Activated CD8-positive, alpha-beta memory T cell treated with anti-CD3 and anti-CD28 coated beads for 48 hours (primary cell): ENCODE measurements around the gene SPDYA.

ENCODE experiments used
- DNase-seq, 3 experiments: peaks; one replicate each; pipeline ENCODE4 v3.0.0-alpha.2; 2020; ENCODE audit warnings: low read depth in 2 of 3, low spot score in 2 of 3

Gene SPDYA

DNA sequence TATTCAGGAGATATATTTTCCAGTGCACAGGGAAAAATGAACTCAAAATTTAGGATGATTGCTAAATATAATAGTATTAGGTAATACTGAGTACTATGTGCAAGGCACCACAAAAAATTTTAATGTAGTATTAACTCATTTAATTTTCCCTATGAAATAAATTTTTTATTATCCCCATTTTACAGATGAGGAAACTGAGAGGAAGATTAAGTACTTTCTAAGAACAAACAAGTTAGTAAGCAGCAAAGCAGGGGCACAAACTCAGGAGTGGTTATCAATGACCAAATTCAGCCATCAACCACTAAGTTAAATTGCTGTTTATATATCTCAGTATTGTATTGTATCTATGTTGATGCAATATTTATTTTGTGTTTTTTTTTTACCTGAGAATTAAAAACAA is 14.2 kb downstream of the SPDYA start:
- DNase-seq, result no peak

DNA sequence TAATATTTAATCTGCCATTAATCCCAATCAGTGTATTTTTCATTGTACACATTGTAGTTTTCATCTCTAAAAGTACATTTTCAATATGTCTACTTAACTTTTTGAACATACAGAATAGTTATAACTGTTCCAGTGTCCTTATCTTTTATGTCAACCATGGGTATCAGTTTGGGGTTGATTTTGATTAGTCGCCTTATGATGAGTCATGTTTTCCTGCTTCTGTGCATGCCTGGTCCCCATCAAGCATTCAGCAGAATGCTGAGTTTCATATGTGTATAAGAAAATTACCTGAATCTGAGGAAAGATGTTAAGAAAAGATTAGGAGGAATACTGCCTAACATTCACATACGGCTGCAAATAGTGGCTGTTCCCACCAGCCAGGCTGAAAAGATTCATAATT is 17.7 kb downstream of the SPDYA start:
- no peak for DNase-seq

DNA sequence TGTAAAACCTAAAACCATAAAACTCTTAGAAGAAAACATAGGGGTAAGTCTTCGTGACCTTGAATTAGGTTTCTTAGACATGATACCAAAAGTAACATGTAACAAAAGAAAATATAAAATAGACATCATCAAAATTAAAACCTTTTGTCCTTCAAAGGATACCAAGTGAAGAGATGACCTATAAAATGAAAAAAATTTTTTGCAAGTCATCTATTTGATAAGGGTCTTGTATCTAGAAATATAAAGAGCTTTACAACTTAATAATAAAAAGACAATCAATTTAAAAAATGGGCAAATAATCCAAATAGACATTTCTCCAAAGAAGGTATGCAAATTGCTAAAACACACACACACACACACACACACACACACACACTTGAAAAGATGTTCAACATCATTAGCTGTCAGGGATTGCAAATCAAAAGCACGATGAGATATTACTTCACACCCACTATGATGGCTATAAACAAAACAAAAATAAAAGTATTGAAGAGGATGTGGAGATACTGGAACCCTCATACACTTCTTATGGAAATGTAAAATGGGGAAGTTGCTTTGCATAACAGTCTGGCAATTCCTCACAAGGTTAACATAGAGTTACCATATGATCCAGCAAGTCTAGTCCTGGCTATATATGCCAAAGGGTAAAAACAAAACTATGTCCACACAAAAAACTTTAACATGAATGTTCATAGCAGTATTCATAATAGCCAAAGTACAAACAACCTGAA is 23.3 kb downstream of the SPDYA start:
- no peak for DNase-seq

DNA sequence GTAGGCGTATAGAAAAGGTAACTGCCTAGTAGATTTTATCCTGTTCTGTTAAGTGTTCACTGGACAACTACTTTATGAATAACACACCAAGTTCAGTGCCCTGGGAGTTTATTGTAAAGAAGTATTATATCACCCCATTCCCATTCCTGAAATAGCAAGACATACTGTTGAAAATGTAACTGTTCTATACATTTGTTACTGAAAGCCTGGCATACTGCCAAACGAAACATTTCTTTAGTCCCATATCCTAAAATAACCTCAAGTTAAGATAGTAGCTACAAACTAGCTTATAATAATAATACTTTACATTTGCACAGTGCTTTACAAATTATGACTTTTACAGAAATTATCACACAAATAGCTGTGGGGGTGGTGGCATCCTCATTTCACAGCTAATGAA is 25.1 kb downstream of the SPDYA start:
- no peak for DNase-seq

DNA sequence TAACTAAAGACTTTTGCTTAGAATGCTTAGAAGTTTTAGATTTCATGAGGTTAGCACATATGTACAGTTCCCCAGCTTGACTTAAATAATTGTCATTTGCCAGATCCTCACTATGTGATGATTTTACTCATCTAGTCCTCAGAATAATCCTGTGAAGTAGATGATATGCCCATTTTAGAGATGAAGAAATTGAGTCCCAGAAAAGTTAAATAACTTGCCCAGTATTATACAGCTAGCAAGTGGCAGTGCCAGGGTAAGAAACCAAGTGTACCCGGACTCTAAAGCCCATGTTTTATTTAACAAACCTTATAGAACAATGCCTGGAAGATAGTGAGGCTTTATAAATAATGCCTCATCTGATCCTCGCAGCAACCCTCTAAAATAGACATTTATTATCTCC is 28.3 kb downstream of the SPDYA start:
- DNase-seq, result no peak

DNA sequence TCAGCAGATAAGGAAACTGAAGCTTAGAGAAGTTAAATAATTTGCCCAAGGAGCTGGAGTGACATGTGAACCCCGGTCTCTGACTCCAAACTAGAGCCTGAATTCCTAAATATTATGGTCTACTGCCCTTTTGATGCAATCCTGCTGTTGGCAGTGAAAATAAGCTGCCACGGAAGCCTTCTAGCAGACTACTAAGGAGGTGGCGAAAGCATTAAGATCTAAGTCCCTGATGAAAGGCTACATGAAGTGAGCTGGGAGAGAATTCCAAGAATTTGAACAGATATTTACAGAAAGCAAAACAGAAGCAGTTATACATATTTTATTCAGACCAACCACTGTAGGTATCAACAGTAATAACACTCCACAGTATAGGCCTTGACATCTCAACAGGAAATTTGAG is 31.4 kb downstream of the SPDYA start:
- no peak for DNase-seq

DNA sequence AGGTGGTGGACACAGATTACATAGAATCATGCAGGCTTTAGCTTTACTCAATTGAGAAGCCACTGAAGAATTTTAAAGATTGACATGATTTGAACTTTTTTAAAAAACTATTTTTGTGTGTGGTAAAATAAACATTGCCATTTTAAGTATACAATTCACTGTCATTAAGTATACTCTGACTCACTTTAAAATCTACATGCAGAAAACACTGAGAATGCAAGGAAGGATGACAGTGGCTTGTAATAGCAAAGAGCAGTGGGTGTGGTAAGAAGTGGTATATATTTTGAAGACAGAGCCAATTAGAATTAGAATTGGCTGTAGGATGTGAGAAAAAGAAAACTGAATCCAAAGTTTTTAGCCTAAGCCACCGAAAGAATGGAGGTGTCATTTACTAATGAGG is 44.6 kb downstream of the SPDYA start:
- DNase-seq, result no peak

DNA sequence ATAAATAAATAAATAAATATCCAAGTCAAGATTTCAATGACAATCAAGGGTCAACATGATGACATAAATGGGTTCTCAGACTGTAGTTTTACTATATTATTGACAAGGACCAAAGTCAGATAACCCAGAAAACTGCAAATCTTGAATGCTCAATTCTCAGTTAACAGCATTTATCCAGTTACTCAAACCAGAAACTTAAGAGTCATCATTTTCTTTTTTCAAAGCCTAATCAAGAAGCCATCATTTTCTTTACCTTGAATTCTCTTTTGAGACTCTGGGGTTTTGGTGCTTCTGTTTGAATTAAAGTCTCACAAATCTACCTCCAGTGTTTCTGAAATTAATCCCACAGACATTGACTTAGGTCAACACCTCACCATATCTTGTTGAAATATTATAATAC is 45.3 kb downstream of the SPDYA start:
- DNase-seq, result no peak

DNA sequence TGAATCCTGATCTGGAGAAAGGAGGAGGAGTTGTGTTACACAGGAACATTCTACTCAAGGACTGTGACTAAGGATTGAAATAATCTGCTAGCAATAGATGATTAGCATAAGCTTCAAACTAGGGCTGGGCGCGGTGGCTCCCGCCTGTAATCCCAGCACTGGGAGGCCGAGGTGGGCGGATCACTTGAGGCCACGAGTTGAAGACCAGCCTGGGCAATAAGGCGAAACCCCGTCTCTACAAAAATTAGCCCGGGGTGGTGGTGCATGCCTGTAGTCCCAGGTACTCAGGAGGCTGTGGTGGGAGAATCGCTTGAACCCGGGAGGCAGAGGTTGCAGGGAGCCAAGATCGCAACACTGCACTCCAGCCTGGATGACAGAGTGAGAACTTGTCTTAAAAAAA is 58.0 kb downstream of the SPDYA start:
- DNase-seq, result no peak

DNA sequence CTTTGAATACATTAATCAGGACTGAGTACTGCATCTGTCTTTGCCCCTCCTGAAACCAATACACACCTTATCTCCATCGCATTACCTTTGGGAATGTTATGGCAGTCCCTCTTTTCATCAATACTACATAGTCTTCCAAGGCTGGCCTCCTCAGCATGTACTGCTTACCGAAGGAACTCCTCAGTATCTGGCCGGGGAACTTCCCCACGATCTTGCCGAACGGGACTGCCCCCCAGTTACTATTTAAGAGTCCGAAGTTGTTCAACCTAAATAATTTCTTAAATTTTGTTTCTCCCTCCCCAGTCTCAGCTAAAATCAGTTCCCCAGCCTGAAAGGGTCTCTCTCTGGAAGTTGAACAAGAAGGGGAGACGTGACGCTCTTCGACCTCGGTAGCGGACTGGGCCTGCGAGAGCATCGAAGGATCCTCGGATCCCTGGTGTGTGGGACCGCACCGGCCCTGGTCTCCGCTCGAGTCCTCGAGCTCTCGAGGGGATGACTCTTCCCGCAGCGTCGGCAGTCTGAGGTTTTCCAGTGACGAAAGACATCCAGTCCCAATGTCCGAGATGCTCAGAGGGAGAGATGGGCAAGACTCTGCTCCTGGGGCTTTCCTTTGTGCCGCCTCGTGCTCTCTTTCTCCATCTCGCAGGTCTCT is 59.0 kb downstream of the SPDYA start:
- no peak for DNase-seq

DNA sequence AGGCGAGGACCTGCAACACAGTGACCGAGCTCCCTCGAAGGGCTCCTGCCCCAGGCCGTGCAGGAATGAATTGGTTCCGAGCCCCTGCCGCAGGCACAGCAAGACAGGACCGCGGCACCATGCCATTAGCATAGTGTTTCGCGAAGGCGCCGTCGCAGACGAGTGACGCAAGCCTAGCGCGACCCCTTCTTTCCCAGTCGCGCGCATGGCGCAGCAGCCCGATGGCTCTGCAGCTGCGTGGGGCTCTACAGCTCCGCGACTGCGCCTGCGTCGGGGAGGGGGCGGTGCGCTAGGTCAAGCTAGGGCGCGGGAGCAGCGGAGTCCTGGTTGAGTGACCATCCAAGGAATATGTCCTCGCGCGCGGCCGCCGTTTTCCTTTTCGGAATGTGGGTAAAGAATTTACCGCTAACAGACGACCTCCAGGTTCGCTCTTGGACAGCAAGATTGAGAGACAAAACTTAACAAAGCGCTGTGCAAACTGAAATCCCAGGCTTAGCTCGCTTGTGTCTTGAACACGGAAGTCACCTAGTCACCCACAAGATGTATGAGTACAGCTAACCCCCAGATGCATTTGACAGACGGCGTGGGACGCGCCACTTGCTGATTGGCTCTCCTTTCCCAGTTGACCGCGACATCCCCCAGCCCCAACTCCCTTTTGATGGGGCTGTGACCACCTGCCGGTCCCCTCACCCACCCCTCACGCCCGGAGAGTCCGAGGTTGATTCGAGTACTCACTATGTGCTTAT is 59.7 kb downstream of the SPDYA start, which contains the start of gene TRMT61B:
Gene TRMT61B (minus strand): TSS at position 164 of the 746 bp plus-strand sequence. CDS start 32 bp downstream, at position 132.
- peak; percentile 92 to 97 (median 95) for DNase-seq

DNA sequence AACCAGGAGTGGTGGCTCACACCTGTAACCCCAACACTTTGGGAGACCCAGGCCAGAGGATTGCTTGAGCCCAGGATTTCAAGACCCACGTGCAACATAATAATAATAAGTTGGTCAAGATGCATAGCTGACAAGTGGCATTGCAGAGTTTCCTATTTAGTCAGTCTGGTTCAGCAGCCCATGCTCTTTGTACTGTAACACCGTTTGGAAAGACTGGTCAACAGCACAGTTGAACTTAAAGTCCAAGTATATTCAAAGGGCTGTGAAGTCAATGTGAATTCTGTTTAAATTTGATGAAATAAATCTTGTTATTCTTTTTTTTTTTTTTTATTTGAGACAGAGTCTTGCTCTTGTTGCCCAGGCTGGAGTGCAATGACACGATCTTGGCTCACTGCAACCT is 61.0 kb downstream of the SPDYA start:
- no peak for DNase-seq

DNA sequence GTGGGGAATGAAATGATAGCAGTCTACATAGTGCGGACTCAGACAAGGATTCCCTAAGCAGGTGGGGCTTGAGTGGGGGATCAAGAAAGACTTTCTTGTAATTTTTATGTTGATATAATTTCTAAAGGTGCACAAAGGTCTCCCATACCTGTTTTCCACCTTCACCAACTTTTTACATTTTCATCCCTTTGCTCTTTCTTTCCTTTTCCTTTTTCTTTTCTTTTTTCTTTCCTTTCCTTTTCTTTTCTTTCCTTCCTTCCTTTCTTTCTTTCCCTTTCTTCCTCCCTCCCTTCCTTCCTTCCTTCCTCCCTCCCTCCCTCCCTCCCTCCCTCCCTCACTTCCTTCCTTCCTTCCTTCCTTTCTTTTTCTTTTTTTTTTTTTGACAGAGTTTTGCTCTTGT is 69.6 kb downstream of the SPDYA start:
- DNase-seq, result no peak

DNA sequence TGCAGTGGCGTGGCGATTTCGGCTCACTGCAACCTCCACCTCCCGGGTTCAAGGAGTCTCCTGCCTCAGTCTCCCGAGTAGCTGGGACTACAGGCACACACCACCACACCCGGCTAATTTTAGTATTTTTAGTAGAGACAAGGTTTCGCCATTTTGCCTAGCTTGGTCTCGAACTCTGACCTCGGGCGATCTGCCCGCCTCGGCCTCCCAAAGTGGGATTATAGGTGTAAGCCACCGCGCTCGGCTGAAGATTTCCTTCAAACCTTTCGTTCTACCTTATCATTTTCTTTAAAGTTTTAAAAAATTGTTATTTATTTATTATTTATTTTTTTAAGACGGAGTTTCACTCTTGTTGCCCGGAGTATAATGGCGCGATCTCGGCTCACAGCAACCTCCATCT is 82.9 kb downstream of the SPDYA start:
- no peak for DNase-seq

DNA sequence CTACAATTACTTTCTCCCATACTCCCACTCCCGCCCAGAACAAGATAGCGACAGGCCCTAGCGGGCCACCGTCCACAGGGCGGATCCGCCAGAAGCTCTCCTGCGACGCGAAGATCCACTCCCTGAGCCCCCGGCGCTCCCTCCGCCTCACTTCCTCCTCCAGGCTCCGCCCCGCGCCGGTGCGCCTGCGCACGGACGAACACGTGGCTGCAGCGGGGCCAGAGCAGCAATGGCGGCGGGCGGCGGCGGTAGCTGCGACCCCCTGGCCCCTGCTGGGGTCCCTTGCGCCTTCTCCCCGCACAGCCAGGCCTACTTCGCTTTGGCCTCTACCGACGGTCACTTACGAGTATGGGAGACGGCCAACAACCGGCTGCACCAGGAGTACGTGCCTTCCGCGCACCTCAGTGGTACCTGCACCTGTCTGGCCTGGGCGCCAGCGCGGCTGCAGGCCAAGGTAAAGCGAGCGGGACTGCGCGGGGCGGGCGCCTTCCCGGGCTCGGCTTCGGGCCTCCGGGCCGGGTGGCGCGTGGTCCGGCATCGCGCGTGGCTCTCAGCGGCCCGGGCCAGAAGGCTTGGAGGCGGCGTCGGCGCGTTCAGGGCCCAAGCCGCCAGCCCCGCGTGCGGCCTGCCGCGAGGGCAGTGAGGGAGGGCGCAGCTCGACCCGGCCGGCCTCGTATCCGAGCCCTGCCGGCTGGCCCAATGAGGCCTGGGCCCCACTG is 84.0 kb downstream of the SPDYA start, which contains the start of gene WDR43:
Gene WDR43 (plus strand): TSS at position 198 of the 719 bp plus-strand sequence. CDS start 32 bp downstream, at position 230.
- DNase-seq, result peak; percentile 88 to 99 (median 93)

DNA sequence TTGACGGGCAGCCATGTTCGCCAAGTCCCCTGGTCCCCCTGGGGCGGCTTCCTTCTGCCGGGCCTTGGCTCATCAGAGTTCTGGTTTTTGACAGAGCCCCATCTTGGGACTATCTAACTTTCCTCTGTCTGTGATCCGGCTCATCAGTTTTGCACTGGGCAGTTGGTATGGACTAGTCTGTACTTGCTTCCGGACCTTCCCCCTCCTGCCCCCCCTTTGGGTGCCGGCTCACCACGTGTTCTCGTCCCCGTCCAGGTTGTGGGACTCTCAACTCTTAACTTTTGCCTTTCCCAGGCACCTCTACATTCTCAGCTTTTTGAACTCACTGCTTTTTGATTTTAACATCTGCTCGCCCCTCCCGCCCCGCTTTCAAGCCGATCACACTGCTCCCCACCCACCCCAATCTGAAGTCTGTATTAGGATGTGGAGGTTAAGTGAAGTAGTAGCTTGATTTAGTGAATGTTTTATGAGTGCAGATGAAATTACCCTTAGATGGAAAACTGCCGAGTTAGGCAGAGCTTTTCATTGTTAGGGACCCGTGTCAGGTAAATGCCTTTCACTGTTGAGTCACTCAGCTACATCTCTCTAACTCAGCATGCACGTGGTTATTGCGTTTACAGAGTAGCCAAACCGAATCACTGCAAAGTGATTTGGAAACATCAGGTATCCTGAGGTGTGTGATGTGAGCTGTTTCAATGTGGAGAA is 84.7 kb downstream of the SPDYA start:
- peak; percentile 16 to 40 (median 33) for DNase-seq

DNA sequence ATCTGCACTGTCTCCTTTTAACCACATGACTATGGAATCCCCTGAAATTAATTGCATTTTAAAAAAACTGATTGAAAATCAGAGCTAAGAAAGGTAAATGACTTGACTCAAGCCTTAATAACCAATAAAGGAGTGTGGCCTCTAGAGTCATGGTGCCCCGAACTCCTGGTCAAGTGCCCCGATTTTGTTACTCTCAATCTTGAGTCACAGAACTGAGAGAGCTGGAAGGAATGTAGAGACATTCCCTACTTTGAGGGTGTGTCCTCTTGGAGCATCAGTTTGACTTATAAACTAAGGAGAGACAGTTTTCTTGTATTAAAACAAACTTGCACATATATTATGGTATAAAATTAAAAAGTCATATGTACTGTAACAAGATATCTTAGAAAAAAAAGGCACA is 86.3 kb downstream of the SPDYA start:
- no peak for DNase-seq

DNA sequence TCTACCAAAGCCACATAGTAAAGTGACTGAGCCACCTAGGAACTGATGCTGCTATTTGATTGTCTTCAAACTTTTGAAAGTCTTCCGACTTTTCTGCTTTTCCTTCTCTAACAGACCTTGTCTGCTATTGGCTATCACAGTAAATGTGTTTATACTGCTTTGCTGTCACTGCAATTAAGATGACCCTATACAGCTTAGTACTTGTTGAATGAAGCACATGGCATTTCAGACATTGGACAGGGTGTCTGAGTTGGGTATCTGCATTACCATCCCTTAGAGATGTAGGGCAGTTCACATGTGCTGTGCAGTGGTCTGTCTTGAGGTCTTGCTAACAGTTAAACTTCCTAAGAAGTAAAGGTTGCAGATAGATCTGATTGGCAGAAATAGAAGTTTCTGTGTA is 87.4 kb downstream of the SPDYA start:
- DNase-seq, result no peak
